Stimulated activated CD8-positive, alpha-beta memory T cell treated with anti-CD3 and anti-CD28 coated beads, Interleukin-7, amount 100 ng/mL, for 1 hour (primary cell): ENCODE data around the gene GARIN6.
"Not testable (repeated sequence)": the region's sequence is repeated elsewhere in the genome, so short reads cannot be mapped to it uniquely, and the experiment has no call there.

Experiments used
- DNase-seq, 2 donors: peaks; one replicate each; pipeline ENCODE4 v3.0.0-alpha.2; 2020; ENCODE audit warnings: low read depth in 2 of 2

GARIN6 gene

GRCh38 chr12:99647453-99647852, at the start of gene GARIN6:
Gene GARIN6, plus strand, starts transcription at chr12:99647753. Its CDS starts 422 bp downstream, at chr12:99648175.
- DNase-seq: no peak

GRCh38 chr12:99598785-99599184, 48.8 kb upstream of the GARIN6 start:
- DNase-seq: no peak

DNA sequence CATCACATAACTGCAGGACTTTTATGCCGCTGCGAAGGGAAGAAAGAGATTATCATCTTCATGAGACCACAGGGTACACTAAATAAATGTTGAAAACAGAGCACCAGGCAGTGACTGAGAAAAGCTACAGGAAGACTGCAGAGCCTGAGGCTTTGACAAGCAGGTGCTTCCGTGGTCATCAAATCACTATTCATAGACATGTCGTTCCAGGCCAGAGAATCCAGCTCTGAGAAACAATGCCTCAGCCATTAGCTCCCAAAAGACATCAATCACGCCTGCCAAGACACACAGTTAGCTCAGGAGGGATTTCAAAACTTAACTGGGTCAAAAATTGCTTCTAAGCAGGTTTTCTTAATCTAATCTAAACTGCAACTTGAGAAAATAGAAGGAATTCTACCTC, 47.2 kb upstream of the GARIN6 start:
- no peak for DNase-seq

- no peak for DNase-seq
Measured at GRCh38 chr12:99609455-99610181, 37.9 kb upstream of the GARIN6 start.

GRCh38 chr12:99611117-99611516, 36.4 kb upstream of the GARIN6 start:
- no peak for DNase-seq

DNA sequence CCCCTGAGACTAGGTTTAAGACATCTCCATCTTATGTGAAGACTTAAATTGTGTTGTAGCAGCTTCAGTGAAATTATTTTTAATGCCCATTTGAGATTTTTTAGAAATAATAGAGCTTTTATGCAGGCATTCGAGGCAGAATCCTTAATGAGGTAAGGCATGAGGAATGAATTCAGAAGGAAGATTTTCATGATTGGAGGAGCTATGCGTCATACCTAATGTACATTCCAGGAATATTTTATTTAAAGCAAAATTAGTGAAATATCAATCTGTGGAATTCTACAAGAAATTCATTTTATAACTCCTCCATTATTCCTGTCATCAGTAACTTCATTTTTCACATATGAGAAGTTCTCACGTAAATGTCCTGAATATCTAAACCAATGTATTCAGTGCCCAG, 36.0 kb upstream of the GARIN6 start:
- no peak for DNase-seq

- DNase-seq: no peak
Measured at GRCh38 chr12:99618657-99619056, 28.9 kb upstream of the GARIN6 start.

DNA sequence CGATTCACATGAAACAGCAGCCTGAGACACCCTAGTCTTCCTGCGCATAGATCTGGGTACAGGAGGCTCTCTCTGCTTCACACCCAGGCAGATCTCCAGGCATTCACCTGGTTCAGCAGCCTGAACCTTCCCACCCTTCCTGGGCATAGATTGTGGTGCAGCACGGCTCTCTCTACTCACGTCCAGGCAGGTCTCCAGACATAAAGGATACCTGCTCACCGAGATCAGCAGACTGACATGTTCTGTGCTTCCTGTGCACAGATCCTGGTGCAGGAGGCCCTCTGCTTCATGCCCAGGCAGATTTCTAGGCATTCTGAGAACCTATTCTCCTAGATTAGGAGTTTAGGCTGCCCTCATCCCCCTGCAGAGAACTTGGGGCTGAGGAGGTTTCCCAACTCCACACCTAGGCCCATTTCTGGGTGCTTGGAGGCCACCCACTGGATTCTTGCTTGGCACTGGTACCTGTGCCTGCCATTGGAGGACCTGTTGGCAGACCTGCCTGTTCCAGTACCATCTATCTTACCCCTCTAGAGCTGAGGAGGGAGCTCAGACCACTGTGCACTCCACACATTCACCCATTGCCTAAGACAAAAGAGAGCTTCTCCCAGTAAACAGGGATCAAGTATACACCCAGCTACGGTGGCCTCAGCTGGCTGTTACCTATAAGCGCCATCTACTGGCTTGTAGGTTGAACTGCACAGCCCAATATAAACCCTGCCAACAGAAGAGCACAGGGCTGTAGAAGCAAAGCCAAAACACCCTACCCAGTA, 28.0 kb upstream of the GARIN6 start:
- no peak for DNase-seq

DNA sequence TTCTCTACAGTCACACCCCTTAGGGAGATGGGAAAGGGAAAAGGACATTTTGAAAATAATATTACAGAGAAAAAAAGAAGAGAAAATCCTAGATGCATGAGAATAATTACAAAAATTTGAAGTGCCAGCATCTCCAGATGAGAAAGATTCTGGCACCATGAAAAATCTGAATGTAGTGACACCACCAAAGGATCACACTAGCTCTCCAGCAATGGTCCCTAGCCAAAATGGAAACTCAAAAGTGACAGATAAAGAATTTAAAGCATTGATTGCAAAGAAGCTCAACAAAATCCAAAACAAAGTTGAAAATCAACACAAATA, 27.4 kb upstream of the GARIN6 start:
- no peak for DNase-seq

DNA sequence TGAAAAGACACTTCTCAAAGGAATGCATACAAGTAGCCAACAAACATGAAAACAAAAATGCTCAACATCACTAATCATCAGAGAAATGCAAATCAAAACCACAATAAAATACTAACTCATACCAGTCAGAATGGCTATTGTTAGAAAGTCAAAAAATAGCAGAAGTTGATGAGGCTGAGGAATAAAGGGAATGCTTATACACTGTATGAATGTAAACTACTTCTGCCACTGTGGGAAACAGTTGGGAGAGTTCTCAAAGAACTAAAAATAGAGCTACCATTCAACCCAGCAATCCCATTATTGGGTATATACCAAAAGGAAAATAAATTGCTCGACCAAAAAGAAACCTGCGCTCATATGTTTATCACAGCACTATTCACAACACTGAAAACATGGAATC, 23.0 kb upstream of the GARIN6 start:
- DNase-seq: not testable (repeated sequence)

- no peak for DNase-seq
Measured at GRCh38 chr12:99627459-99627858, 20.1 kb upstream of the GARIN6 start.

- no peak for DNase-seq
Measured at GRCh38 chr12:99644629-99645028, 2.9 kb upstream of the GARIN6 start.

DNA sequence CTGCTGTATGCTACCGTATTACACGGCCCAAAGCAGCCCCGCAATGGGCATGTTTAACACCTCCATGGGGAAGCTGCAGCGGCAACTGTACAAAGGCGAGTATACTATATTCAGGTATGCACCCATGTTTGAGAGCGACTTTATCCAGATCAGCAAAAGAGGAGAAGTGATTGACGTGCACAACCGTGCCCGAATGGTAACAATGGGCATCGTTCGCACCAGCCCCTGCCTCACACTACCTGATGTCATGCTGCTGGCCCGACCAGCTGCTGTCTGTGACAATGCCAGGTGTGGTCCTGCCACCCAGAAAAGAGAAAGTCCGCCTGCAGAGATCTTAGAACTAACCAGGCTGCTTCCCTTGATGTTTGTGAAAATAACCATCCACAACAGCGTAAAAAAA, 630 bp downstream of the GARIN6 start:
- no peak for DNase-seq

- DNase-seq: no peak
Measured at GRCh38 chr12:99649551-99649950, 2.0 kb downstream of the GARIN6 start.

DNA sequence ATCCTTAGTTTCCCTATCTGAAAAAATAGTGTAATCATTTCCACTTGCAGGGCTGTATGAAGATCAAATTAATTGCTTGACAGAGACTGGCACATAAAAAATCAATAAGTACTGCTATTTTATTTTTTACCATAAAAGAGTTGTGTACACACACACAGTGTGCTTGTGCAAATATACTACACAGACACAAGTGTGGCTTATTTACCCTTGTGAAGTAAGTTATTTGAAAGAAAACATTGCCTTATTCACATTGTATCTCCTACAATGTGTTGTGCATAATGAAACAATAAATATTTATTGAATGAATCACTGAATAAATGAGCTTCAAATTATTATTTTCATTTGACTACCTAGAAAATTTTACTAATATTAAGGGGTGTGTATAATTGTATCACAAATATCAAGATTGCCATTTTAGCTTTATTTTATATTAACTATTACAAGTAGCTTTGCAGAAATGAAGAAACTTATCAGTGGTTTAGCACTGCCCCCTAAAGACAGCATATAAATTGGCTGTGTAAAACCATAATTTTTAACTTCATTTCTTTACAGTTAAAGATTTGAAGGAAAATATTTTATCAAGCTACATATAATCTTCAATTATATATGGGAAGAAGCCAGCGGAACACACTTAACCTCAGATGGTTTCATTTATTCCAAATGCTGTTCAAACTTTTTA, 11.3 kb downstream of the GARIN6 start:
- no peak for DNase-seq

GRCh38 chr12:99670635-99671034, 23.1 kb downstream of the GARIN6 start:
- no peak for DNase-seq

DNA sequence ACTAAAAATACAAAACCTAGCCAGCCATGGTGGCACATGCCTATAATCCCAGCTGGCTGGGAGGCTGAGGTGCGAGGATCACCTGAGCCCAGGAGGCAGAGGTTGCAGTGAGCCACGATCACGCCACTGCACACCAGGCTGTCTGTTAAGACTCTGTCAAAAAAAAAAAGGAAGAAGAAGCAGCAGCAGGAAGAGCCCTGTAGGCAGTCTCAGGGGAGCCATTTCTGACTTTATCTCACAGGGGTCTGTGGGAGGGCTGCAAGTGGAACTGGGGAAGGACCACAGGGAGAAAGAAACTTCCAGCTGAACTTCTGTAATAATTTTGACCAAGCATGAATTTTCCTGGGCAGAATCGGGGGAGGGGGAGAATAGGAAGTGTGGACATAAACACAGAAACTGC, 32.7 kb downstream of the GARIN6 start:
- no peak for DNase-seq

GRCh38 chr12:99686142-99686541, 38.6 kb downstream of the GARIN6 start:
- no peak for DNase-seq

- DNase-seq: no peak
Measured at GRCh38 chr12:99695050-99695449, 47.5 kb downstream of the GARIN6 start.
